NCI-H2196 treated with DMSO at 0.1 percent for 48 hours (cell line): ENCODE results near the gene GEMIN4.

Experiments used
- DNase-seq: peaks from one replicate; lab custom pipeline; 2025; ENCODE audit not compliant: unreplicated experiment; lab: John Stamatoyannopoulos, UW

GEMIN4 gene

GRCh38 chr17:744937-745336, 7.1 kb downstream of the GEMIN4 start:
- no peak for DNase-seq

- no peak for DNase-seq
Measured at GRCh38 chr17:743139-743538, 8.9 kb downstream of the GEMIN4 start.

GRCh38 chr17:742147-742793, 9.8 kb downstream of the GEMIN4 start:
- DNase-seq, result no peak

DNA sequence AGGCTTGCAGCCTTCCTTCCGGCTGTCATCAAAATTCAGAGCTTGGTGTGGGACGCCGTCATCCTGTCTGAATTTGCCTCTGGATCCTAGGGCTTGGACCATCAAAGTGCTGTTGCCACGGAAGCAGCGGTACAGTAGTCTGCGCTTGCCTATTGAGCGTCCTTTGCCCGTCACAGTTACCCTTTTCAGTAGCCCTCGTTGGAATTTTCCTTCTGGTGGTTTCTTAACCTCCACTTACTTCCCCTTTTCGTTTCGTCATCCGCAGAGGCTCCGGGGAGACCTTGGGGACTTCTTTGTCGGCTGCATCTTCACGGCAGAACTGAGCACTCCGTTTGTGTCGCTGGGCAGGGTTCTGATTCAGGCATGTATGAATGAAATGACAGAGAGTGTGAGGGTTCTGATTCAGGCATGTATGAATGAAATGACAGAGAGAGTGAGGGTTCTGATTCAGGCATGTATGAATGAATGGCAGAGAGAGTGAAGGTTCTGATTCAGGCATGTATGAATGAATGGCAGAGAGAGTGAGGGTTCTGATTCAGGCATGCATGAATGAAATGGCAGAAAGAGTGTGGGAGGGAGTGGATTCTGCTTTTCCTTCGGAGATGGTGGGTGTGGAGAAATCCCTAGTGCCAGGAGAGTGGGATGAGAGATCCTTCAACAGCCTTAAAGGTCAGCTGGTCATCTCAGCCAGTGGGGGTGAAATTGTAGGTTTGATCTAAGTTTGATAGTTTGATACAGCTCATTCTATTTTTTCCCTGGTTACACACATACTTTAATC, 11.6 kb downstream of the GEMIN4 start:
- DNase-seq, result no peak

DNA sequence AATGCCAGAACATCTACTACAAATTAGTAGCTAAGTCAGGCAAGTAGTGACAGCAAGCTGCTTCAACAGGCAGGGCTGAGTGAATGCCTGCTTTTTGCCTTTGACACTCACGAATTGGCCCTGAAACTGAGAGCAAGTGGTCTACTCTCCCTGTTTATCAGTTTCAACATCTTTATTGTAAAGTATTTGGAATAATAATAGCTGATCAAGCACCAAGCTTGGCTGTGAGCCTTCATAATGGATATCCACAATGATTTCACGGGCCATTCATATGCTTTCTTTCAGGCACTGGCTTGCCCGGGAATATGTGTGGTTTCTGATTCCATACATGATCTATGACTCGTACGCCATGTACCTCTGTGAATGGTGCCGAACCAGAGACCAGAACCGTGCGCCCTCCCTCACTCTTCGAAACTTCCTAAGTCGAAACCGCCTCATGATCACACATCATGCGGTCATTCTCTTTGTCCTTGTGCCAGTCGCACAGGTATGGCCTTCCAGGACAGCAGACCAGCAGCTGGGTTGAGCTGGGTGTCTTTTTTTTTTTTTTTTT, 14.4 kb downstream of the GEMIN4 start:
- DNase-seq, result no peak

GRCh38 chr17:733743-734142, 18.3 kb downstream of the GEMIN4 start:
- no peak for DNase-seq

DNA sequence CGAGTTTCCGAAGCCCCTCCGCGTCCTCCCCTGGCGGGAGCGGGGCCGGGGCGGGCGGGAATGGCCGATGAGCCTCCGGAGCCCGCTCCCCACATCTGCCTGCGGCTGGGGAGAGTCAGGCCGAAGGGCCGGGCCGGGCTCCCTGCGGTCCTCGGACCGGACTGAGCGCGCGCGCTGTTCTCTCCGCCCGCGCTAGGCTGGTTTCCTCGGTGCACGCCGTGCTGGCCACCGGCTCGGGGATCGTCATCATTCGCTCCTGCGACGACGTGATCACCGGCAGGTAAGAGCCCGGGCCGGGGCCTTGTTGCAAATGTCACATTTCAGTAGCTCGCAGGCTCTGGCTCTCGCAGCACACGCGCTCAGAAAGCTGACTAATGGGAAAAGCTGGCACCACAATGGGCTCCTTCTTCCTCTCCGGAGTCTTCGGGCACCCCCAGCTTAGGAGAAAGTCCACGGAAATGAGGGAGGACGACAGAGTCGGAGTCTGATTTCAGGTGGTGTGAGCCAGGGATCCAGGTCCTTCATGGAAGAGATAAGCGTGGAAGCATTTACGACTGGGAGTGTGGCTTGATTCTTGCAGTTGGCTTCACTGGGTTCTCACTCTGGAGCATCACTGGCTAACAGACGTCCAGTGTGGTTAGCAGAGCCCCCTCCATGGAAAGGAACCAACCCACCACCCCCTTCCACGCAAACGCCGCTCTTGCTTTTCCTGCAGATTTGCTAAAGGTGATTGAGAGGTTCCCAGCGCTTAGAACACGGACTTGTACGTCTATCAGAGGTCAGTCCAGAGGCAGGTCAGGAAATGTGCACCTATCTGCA, 19.0 kb downstream of the GEMIN4 start:
- no peak for DNase-seq

- DNase-seq, result peak; percentile 8
Measured at GRCh38 chr17:732067-732901, 19.8 kb downstream of the GEMIN4 start, which contains the start of gene TLCD3A. TLCD3A (plus strand) TSS chr17:732596; CDS start chr17:732648, 52 bp downstream.

DNA sequence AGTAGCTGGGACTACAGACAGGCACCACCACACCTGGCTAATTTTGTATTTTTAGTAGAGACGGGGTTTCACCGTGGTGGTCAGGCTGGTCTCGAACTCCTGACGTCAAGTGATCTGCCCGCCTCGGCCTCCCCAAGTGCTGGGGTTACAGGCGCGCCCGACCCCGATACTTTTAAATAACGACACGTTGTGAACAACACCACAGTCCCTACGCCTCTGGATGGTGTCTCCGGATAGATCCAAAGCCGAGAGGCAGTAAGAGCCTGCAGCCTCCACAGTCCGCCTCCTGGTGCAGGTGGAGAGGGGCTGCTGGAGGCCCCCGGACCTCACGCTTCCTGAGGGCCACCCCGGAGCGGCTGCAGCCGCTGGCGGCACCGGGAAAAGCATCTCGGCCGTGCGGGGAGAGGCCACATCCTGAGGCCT, 20.4 kb downstream of the GEMIN4 start:
- no peak for DNase-seq

DNA sequence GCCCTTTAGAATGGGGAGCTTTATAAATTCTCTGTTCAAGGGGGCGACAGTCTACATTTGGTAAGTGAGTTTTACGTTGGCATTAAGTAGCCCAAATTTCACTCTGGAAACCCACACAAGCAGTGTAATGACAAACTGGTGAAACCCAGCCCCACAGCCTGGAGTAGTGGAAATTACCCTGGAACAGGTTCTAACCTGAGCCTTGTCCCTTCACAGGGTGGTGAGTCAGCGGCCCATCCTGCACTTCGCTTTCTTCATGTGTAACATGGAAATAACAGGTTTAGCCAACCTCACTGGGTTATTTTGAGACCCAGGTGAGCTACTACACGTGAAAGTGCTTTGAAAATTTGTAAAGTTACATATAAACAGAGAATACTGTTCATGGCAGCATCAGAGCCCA, 23.2 kb downstream of the GEMIN4 start:
- no peak for DNase-seq

DNA sequence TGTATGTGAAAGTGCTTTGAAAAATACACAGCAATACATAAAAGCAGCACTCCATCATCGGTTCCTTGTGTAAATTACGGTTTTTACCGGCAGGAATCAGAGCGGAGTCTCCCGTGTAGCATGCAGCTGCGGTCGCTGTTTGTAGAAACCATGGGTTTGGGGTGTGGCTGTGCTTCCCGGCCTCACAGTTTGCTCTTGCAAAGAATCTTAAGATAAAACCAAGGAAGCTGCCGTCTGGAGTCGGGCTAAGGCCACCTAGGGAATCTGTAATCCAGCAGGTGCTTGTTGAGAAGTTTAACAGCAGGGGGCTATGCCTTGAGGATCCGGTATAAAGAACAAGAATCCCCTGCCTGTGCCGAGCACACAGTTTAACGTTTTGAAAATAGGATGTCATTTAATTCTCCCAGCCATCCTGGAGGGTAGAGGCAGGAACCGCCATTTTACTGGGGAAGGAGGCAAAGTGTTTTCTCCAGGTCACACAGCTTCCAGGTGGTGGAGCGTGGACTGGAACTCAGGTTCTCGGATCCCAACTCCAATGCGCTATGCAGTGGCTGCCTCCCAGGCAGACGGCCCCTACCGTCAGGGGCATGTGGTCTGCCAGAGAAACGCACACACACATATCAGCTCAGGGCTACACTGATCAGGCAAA, 25.7 kb downstream of the GEMIN4 start:
- DNase-seq, result no peak

DNA sequence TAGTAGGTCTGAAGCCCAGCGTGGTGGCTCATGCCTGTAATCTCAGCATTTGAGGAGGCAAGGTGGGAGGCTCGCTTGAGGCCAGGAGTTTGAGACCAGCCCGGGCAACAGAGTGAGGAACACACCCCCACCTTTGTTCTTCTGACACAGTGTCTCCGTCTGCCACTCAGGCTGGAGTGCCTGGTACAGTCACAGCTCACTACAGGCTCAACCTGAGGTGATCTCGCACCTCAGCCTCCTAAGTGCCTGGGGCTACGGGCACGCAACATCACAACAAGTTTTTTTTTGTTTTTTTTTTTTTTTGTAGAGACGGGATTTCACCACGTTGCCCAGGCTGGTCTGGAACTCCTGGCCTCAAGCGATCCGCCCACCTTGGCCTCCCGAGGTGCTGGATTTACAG, 26.3 kb downstream of the GEMIN4 start:
- DNase-seq, result no peak

DNA sequence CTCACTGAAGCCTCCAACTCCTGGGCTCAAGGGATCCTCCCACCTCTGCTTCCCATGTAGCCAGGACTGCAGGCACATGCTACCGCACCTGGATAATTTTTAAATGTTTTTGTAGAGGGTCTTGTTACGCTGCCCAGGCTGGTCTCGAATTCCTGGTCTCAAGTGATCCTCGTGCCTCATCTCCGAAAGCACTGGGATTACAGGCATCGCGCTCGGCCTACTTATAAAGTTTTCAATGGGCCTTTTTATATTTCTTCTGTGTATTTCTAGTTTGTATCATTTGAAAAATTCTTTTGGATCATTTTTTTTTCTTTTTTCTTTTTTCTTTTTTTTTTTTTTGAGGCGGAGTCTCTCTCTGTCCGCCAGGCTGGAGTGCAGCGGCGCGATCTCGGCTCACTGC, 27.0 kb downstream of the GEMIN4 start:
- no peak for DNase-seq

GRCh38 chr17:721540-721937, 30.5 kb downstream of the GEMIN4 start:
- no peak for DNase-seq

- no peak for DNase-seq
Measured at GRCh38 chr17:720706-721539, 31.1 kb downstream of the GEMIN4 start.

GRCh38 chr17:718075-718474, 34.0 kb downstream of the GEMIN4 start:
- DNase-seq, result no peak

DNA sequence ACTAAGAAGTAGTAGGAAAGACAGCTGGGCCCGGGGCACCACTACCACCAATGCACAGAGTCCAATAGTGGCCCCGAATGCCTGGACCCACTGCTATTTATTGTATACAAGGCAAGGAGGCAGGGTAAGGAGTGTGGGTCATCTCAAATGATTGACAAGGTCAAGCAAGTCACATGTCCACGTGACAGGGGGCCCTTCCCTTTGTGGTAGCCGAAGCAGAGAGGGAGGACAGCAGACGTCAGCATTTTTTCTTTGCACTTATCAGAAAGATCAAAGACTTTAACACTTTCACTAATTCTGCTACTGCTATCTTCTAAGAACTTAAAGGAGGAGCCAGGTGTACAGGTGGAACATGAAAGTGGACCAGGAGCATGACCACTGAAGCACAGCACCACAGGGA, 43.9 kb downstream of the GEMIN4 start:
- no peak for DNase-seq

DNA sequence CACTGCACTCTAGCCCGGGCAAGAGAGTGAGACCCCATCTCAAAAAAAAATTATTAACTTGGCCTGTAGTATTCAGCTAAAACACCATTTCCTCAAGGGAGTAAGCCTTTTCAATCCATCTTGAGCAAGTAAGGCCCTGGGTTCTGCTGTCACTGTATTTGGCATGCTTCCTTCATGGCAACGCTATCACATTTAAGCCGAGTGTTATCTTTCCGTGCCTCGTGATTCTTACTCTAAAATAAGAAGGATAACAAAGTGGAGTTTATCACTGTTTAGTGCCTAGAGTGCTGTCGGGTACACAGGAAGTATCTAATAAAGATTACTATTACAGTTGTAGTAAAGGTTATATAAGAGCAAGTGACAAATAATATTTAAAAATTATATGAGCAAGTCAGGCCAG, 46.2 kb downstream of the GEMIN4 start:
- no peak for DNase-seq

DNA sequence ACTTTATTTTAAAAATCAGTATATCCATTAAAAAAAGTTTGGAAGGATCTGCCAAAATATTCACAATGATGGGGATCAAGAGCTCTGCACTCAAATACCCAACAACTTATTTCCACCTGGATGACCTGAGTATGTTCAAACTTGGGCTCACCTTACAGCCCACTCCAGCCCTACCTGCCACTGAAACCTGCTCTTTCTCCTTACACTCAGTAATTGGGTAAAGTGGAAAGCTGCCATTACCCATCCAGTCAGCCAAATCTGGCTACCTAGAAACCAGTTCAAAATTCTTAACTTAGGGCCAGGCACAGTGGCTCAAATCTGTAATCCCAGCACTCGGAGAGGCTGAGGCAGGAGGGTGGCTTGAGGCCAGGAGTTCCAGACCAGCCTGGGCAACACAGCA, 47.1 kb downstream of the GEMIN4 start:
- no peak for DNase-seq
